Psoas muscle (tissue), 8 donors: Measurements from ENCODE around the gene LDAH. TPM values are rescaled to one million over a fixed set of nuclear protein-coding genes. Genes with fewer than 3 reads are reported as not detected.

Experiments
- ATAC-seq, 4 donors: fragments of 200-7000 bp; cut with Tn5 transposase; one replicate each; pipeline ENCODE4 v1.9.1; 2020; ENCODE audit warnings: moderate library complexity in 3 of 4, mild to moderate bottlenecking in 2 of 4
- DNase-seq, 2 donors: peaks; one replicate each; pipeline ENCODE4 v3.0.0-alpha.2; 2020
- H3K27ac ChIP-seq: fragments of 200-600 bp; one replicate; pipeline ENCODE4 v1.8.0; 2022
- H3K27me3 ChIP-seq, 3 donors: fragments of 200-600 bp in 1 of 3; one replicate each; pipeline versions ENCODE4 v1.6.1 to v1.8.0; 2013 to 2022; ENCODE audit warnings: low read length in 2 of 3, mild to moderate bottlenecking in 2 of 3, moderate library complexity in 1 of 3; ENCODE audit not compliant: insufficient read depth in 3 of 3
- H3K36me3 ChIP-seq, 2 donors: fragments of 200-600 bp in 1 of 2; one replicate each; pipeline versions ENCODE4 v1.6.1 to v1.8.0; 2013 to 2022; ENCODE audit warnings: low read depth in 1 of 2, mild to moderate bottlenecking in 1 of 2, moderate library complexity in 1 of 2; ENCODE audit not compliant: insufficient read depth in 1 of 2
- H3K4me1 ChIP-seq: fragments of 200-600 bp; one replicate; pipeline ENCODE4 v1.8.0; 2022
- H3K4me3 ChIP-seq: fragments of 200-600 bp; one replicate; pipeline ENCODE4 v1.8.0; 2022; ENCODE audit warnings: mild to moderate bottlenecking
- H3K9me3 ChIP-seq: fragments of 200-600 bp; one replicate; pipeline ENCODE4 v1.8.0; 2022
- WGBS, 3 donors: extraction: QIAGEN DNeasy Blood & Tissue Kit; methylation state at CpG; one replicate each; pipeline versions ENCODE4 v1.1.6 to v1.1.7; 2013; 5-methylcytosine and 5-hydroxymethylcytosine counted together
- intact Hi-C, 2 donors: fragments of 100-400 bp; cut with DNase I; formaldehyde crosslinking; loops; one replicate each; pipeline versions ENCODE4 v1.11.0 to v1.14.2; 2022
- polyA plus RNA-seq, 3 donors: library from polyadenylated mRNA; stranded (reverse); fragments of 200-250 nt; gene quantifications; one replicate each; pipeline ENCODE4 v1.2.3, GENCODE V29; 2013
- total RNA-seq, 4 donors: library from RNA; stranded (reverse); fragmentation: NEBNext Ultra II Directional in 2 of 4; extraction: Animal tissue kit (Norgen Biotek cat#: 25700) in 2 of 4; gene quantifications; one replicate each; pipeline versions ENCODE4 v1.2.1 to v1.2.4, GENCODE V29; 2021 to 2023
- TF ChIP-seq, protein P1 (sequence below): fragments of 200-600 bp; IDR thresholded peaks from one replicate; pipeline ENCODE4 v1.8.0; 2022; ENCODE audit warnings: antibody characterized with exemption
- donor health status: healthy with polysubstance abuse.
- donor health status: DM: no; HTN: no; CAD: no; lungs with moderate emphysema.
- donor health status: Bipolar disorder and iron deficiency.
- donor health status: healthy.
- donor health status: DM: yes; HTN: yes; CAD: no.
- donor health status: DM: no; HTN: no; CAD: no.
- donor health status: DM: no; HTN: no; CAD: no.
- donor health status: DM: yes; HTN: yes; CAD: no.

LDAH gene
- total and polyA plus RNA-seq, 7 donors, result 0.56 to 1.9 (median 1.6) TPM

DNA sequence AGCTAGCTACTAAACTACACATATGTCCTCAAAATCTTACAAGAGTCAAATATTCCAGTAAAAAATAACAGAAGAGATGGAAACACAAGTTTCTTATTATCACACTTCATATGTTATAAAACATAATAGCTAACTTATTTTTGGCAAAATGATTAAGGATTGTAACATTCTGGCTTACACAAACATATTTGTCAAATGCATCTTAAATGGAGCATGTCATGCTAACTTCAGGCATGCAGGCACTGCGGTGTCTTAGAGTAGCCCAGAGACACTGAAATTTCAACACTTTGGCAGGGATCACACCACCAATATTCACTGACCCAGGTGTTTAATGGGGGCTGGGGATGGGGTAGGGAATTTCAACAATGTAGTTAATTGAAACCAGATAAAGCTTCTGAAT is 51.6 kb downstream of the LDAH start:
- no peak for ATAC-seq
- WGBS, 3 donors, result 47 to 50% (median 47%) methylated on average over 1 of the region's 1 CpG
- TF ChIP-seq, protein P1, sequence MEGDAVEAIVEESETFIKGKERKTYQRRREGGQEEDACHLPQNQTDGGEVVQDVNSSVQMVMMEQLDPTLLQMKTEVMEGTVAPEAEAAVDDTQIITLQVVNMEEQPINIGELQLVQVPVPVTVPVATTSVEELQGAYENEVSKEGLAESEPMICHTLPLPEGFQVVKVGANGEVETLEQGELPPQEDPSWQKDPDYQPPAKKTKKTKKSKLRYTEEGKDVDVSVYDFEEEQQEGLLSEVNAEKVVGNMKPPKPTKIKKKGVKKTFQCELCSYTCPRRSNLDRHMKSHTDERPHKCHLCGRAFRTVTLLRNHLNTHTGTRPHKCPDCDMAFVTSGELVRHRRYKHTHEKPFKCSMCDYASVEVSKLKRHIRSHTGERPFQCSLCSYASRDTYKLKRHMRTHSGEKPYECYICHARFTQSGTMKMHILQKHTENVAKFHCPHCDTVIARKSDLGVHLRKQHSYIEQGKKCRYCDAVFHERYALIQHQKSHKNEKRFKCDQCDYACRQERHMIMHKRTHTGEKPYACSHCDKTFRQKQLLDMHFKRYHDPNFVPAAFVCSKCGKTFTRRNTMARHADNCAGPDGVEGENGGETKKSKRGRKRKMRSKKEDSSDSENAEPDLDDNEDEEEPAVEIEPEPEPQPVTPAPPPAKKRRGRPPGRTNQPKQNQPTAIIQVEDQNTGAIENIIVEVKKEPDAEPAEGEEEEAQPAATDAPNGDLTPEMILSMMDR, result no peak
- Histone ChIP-seq H3K4me1 (no peaks in the 10 kb centered on the region), H3K9me3 (no peaks in the 10 kb centered on the region), H3K36me3 (no peaks in the 10 kb centered on the region), H3K27me3 (no peaks in the 10 kb centered on the region), H3K4me3 (no peak overlapping the region), H3K27ac (no peak overlapping the region)
- intact Hi-C loops, result no loop called here
- DNase-seq, result no peak

DNA sequence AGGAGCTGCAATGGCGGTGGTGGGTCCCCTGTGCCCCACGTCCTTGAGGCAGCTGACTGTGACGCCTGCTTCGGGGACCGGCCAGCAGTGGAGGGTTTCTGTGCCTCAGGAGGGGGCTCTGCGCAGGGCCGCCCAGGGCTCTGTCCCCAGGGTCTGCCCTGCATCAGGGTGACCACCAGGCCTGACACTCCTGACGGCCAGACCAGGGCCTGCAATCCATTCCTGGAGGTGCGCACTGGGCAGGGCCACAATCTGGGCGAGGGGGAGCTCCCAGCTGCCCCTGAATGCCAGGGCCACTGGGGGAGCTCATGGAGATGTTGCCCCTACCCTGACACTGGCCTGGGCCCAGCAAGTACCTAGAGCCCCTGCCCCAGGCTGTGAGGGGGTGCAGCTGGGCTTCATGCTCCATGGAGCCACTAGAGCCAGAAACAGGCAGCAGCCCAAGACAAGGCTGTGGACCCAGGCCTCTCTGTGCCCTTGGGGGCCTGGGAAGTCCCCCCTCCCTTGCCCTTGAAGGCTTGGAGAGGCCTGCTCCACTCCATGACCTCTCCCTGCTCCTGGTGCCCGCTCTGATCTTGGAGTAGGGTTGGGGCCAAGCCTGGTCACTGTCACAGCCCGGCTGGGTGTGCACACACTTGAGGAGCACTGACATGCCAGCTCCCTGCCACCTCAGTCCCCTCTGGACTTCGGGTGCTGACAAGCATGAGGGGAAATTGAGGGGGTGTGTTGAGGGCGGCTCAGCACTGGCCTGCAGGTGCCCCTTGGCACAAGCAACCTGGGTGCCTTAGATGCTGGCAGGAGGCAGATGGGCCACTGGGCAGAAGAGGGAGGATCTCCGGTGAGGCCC is 55.9 kb downstream of the LDAH start:
- DNase-seq (no peak), ATAC-seq (no peak)
- no peaks in the 10 kb centered on the region for H3K9me3 ChIP-seq
- TF ChIP-seq, protein P1, result no peak
- intact Hi-C loops, result no loop called here
- H3K27me3 ChIP-seq, result no peaks in the 10 kb centered on the region
- no peaks in the 10 kb centered on the region for H3K4me1 ChIP-seq
- H3K36me3 ChIP-seq, result no peaks in the 10 kb centered on the region
- 96 to 97% (median 97%) methylated on average over 14 to 15 of the region's 15 CpGs for WGBS, 3 donors
- H3K4me3 ChIP-seq, result no peak overlapping the region
- no peak overlapping the region for H3K27ac ChIP-seq

DNA sequence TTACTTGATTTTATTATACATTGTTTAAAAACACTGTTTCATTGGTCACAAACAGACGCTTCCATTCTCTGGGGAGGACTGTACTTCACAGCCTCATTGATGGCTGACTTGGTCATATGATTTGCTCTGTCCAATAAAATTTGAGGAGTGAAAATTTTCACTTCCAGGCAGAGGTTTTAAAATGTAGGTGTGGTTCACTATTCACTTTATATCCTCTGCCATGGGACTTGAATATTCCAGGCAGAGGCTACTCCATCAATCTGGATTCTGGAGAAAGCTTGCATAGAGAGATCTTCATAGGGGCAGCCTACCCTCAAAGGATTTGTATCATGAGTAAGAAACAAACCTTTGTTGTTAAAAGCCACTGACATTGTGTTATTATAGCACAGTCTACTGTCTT is 56.7 kb downstream of the LDAH start:
- Histone ChIP-seq H3K9me3 (no peaks in the 10 kb centered on the region), H3K36me3 (no peaks in the 10 kb centered on the region), H3K4me1 (no peaks in the 10 kb centered on the region), H3K4me3 (no peak overlapping the region), H3K27ac (no peak overlapping the region), H3K27me3 (no peaks in the 10 kb centered on the region)
- intact Hi-C loops, result no loop called here
- WGBS, 3 donors, result 91 to 100% (median 91%) methylated on average over 1 of the region's 1 CpG
- TF ChIP-seq, protein P1, result no peak
- DNase-seq, result no peak
- no peak for ATAC-seq

DNA sequence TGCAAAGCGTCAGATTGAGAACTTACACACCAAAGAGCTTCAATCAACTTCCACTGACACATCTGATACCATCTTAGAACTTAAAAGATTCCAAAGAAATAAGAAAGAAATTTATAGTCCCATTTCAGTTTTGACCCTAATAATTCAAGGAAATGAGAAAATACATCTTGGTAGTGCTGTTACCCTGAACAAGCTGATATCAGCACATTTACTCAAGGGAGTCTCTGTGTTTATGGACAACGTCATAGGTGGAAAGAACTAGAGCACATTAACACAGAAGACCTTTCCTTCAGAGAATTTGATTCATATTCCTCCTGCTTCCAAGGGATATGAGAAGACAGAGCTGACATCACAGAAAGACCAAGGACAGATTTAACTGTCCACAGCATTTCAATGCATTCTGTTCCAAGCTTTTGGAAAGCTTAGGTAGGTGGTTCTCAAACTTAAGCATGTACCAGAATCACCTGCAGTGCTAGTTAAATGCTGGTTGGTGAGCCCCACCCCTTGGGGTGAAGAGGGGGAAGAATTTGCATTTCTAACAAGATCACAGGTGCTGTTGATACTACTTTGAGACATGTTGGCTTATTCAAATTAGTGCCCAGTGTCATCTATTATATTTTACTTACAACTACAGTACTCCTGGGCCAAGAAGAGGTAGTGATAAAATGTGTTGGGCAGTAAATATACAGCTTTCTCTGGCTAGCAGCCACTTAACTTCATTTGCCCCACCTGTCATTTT is 59.8 kb downstream of the LDAH start:
- intact Hi-C loops, result no loop called here
- Histone ChIP-seq H3K4me3 (no peak overlapping the region), H3K27me3 (no peaks in the 10 kb centered on the region), H3K27ac (no peak overlapping the region), H3K9me3 (no peaks in the 10 kb centered on the region), H3K36me3 (no peaks in the 10 kb centered on the region), H3K4me1 (no peaks in the 10 kb centered on the region)
- no peak for DNase-seq
- WGBS, 3 donors, result 86 to 89% (median 88%) methylated on average over 2 of the region's 2 CpGs
- TF ChIP-seq, protein P1, result no peak
- ATAC-seq, result no peak
